ENCODE results near the gene MAN1A1.
A peak's percentile ranks its signal among the peaks of the same experiment; 100 is the strongest.

The MAN1A1 gene

GRCh38 chr6:119349361-119350201 lies at the start of gene MAN1A1:
Gene MAN1A1, minus strand, starts transcription at chr6:119349761. Its CDS starts 696 bp downstream, at chr6:119349065.
- no peaks in the 10 kb centered on the region for H4K20me1 ChIP-seq (ENCODE audit: insufficient read depth)
- H3K4me2 ChIP-seq, result peak within 1 kb of the TSS; percentile 93
- H3K4me3 ChIP-seq (IDR thresholded peaks at IDR 0.05; ENCODE audit: insufficient read depth, low read depth, low read length), result no peak within 1 kb of the TSS
- no peak for TF ChIP-seq CTCF (conservative IDR thresholded peaks at IDR 0.05; ENCODE audit: low read depth, low read length)
- H3K36me3 ChIP-seq (ENCODE audit: insufficient read depth), result no peaks in the 10 kb centered on the region
- H3K27ac ChIP-seq, result peak within 1 kb of the TSS; percentile 80
- H3K27me3 ChIP-seq (ENCODE audit: insufficient read depth, low read depth), result no peaks in the 10 kb centered on the region
- peaks cover 52% of the 10 kb centered on the region for H3K4me1 ChIP-seq (ENCODE audit: low read depth, poor library complexity, severe bottlenecking)
- peaks cover 57% of the 10 kb centered on the region for H3K79me2 ChIP-seq (ENCODE audit: insufficient read depth, low read depth)
- peak within 1 kb of the TSS; percentile 42 for H2AFZ ChIP-seq (ENCODE audit: low read depth)
- peak within 1 kb of the TSS; percentile 77 for H3K9ac ChIP-seq

- no peak overlapping the region for H3K4me2 ChIP-seq
- H3K27ac ChIP-seq, result no peak overlapping the region
- no peaks in the 10 kb centered on the region for H4K20me1 ChIP-seq (ENCODE audit: insufficient read depth)
- no peaks in the 10 kb centered on the region for H3K36me3 ChIP-seq (ENCODE audit: insufficient read depth)
- H3K79me2 ChIP-seq (ENCODE audit: insufficient read depth, low read depth), result no peaks in the 10 kb centered on the region
- H3K4me3 ChIP-seq (IDR thresholded peaks at IDR 0.05; ENCODE audit: insufficient read depth, low read depth, low read length), result no peak overlapping the region
- H2AFZ ChIP-seq (ENCODE audit: low read depth), result no peak overlapping the region
- no peak for TF ChIP-seq CTCF (conservative IDR thresholded peaks at IDR 0.05; ENCODE audit: low read depth, low read length)
- no peaks in the 10 kb centered on the region for H3K4me1 ChIP-seq (ENCODE audit: low read depth, poor library complexity, severe bottlenecking)
- no peak overlapping the region for H3K9ac ChIP-seq
- no peaks in the 10 kb centered on the region for H3K27me3 ChIP-seq (ENCODE audit: insufficient read depth, low read depth)
Observed at GRCh38 chr6:119395192-119395591, 45.6 kb upstream of the MAN1A1 start.

- H3K4me2 ChIP-seq, result no peak overlapping the region
- H2AFZ ChIP-seq (ENCODE audit: low read depth), result no peak overlapping the region
- H3K36me3 ChIP-seq (ENCODE audit: insufficient read depth), result no peaks in the 10 kb centered on the region
- no peaks in the 10 kb centered on the region for H3K4me1 ChIP-seq (ENCODE audit: low read depth, poor library complexity, severe bottlenecking)
- no peaks in the 10 kb centered on the region for H3K79me2 ChIP-seq (ENCODE audit: insufficient read depth, low read depth)
- no peaks in the 10 kb centered on the region for H4K20me1 ChIP-seq (ENCODE audit: insufficient read depth)
- H3K9ac ChIP-seq, result no peak overlapping the region
- H3K27ac ChIP-seq, result no peak overlapping the region
- TF ChIP-seq CTCF (conservative IDR thresholded peaks at IDR 0.05; ENCODE audit: low read depth, low read length), result no peak
- H3K27me3 ChIP-seq (ENCODE audit: insufficient read depth, low read depth), result no peaks in the 10 kb centered on the region
- no peak overlapping the region for H3K4me3 ChIP-seq (IDR thresholded peaks at IDR 0.05; ENCODE audit: insufficient read depth, low read depth, low read length)
Observed at GRCh38 chr6:119390247-119390793, 40.8 kb upstream of the MAN1A1 start.

GRCh38 chr6:119385994-119386393 lies 36.4 kb upstream of the MAN1A1 start:
- no peak overlapping the region for H3K9ac ChIP-seq
- no peaks in the 10 kb centered on the region for H4K20me1 ChIP-seq (ENCODE audit: insufficient read depth)
- no peaks in the 10 kb centered on the region for H3K27me3 ChIP-seq (ENCODE audit: insufficient read depth, low read depth)
- no peak overlapping the region for H3K4me3 ChIP-seq (IDR thresholded peaks at IDR 0.05; ENCODE audit: insufficient read depth, low read depth, low read length)
- H3K36me3 ChIP-seq (ENCODE audit: insufficient read depth), result no peaks in the 10 kb centered on the region
- TF ChIP-seq CTCF (conservative IDR thresholded peaks at IDR 0.05; ENCODE audit: low read depth, low read length), result no peak
- no peak overlapping the region for H3K27ac ChIP-seq
- no peaks in the 10 kb centered on the region for H3K79me2 ChIP-seq (ENCODE audit: insufficient read depth, low read depth)
- H3K4me1 ChIP-seq (ENCODE audit: low read depth, poor library complexity, severe bottlenecking), result no peaks in the 10 kb centered on the region
- no peak overlapping the region for H2AFZ ChIP-seq (ENCODE audit: low read depth)
- H3K4me2 ChIP-seq, result no peak overlapping the region
